Measurements from ENCODE around the gene MYO3B.

GRCh38 chr2:170695521-170696410, 517.8 kb downstream of the MYO3B start:
- TF ChIP-seq POLR2A (IDR thresholded peaks at IDR 0.05; ENCODE audit: low read length) (no peak), KDM1A (IDR thresholded peaks at IDR 0.05; ENCODE audit: low read depth) (no peak), REST (IDR thresholded peaks at IDR 0.05) (no peak)
